Neural cell (in vitro differentiated cells): ENCODE data around the gene NIPA2. TPM values are rescaled to one million over a fixed set of nuclear protein-coding genes. Genes with fewer than 3 reads are reported as not detected.

ENCODE experiments used
- H2AFZ ChIP-seq: fragments of 200-600, 300-800 bp; sonication (generic), shearing (Covaris generic); 2 replicates; pipeline ENCODE4 v1.6.0; 2014; ENCODE audit warnings: low read depth, mild to moderate bottlenecking, antibody characterized with exemption, low read length, moderate library complexity
- H3F3A ChIP-seq: fragments of 200-600 bp; shearing (Covaris generic); 2 replicates; pipeline ENCODE4 v1.6.1; 2016; ENCODE audit warnings: mild to moderate bottlenecking, moderate library complexity, mixed read lengths, antibody characterized with exemption, low read length; ENCODE audit not compliant: insufficient read depth, poor library complexity, severe bottlenecking
- H3K27ac ChIP-seq: fragments of 200-600, 300-800 bp; sonication (generic), shearing (Covaris generic); 2 replicates; pipeline ENCODE4 v1.5.1; 2014; ENCODE audit warnings: mild to moderate bottlenecking, low read length, moderate library complexity
- H3K27me3 ChIP-seq: fragments of 300-800, 200-600 bp; sonication (generic), shearing (Covaris generic); 2 replicates; pipeline ENCODE4 v1.6.0; 2014; ENCODE audit warnings: mild to moderate bottlenecking, low read depth, low read length, moderate library complexity; ENCODE audit not compliant: insufficient read depth
- H3K36me3 ChIP-seq: fragments of 300-800, 200-600 bp; sonication (generic), shearing (Covaris generic); 2 replicates; pipeline ENCODE4 v1.5.1; 2014; ENCODE audit warnings: mild to moderate bottlenecking, antibody characterized with exemption, low read length, moderate library complexity; ENCODE audit not compliant: insufficient read depth
- H3K4me2 ChIP-seq: fragments of 300-800, 200-600 bp; sonication (generic), shearing (Covaris generic); 2 replicates; pipeline ENCODE4 v1.6.0; 2014; ENCODE audit warnings: mild to moderate bottlenecking, low read length
- H3K4me3 ChIP-seq: fragments of 300-800, 200-600 bp; sonication (generic), shearing (Covaris generic); 2 replicates; pipeline ENCODE4 v1.5.1; 2014; ENCODE audit warnings: mild to moderate bottlenecking, low read length, moderate library complexity
- H3K79me2 ChIP-seq: fragments of 200-600 bp; shearing (Covaris generic); replicated peaks from 2 replicates; pipeline ENCODE4 v1.6.0; 2014; ENCODE audit warnings: mild to moderate bottlenecking, low read length, moderate library complexity; ENCODE audit not compliant: insufficient read depth
- H3K9ac ChIP-seq: fragments of 300-800, 200-600 bp; sonication (generic), shearing (Covaris generic); 2 replicates; pipeline ENCODE4 v1.6.1; 2016; ENCODE audit warnings: mild to moderate bottlenecking, low read length, mixed read lengths
- H3K9me2 ChIP-seq: fragments of 200-600 bp; shearing (Covaris generic); 2 replicates; pipeline ENCODE4 v1.6.1; 2016; ENCODE audit warnings: mild to moderate bottlenecking, low read length, mixed read lengths; ENCODE audit not compliant: insufficient read depth
- H3K9me3 ChIP-seq: fragments of 200-600, 300-800 bp; sonication (generic), shearing (Covaris generic); 2 replicates; pipeline ENCODE4 v1.6.1; 2016; ENCODE audit warnings: mild to moderate bottlenecking, mixed run types, low read length, moderate library complexity, mixed read lengths
- H4K20me1 ChIP-seq: fragments of 200-600 bp; shearing (Covaris generic); 2 replicates; pipeline ENCODE4 v1.6.1; 2016; ENCODE audit warnings: mild to moderate bottlenecking, mixed run types; ENCODE audit not compliant: insufficient read depth
- EP300 ChIP-seq: fragments of 450-650 bp; conservative IDR thresholded peaks from 2 replicates; pipeline ENCODE4 v1.6.1; 2014; ENCODE audit warnings: antibody characterized with exemption, mild to moderate bottlenecking, moderate library complexity; ENCODE audit not compliant: poor library complexity, severe bottlenecking
- EZH2 ChIP-seq: fragments of 200-600, 300-800 bp; shearing (Covaris generic), sonication (generic); IDR thresholded peaks from 2 replicates; pipeline ENCODE4 v1.6.1; 2014; ENCODE audit warnings: antibody characterized with exemption, low read length, borderline replicate concordance, mild to moderate bottlenecking; ENCODE audit not compliant: insufficient read depth, poor library complexity, severe bottlenecking
- MXI1 ChIP-seq: fragments of 450-650 bp; conservative IDR thresholded peaks from 2 replicates; pipeline ENCODE4 v1.6.1; 2014; ENCODE audit warnings: antibody characterized with exemption, mild to moderate bottlenecking; ENCODE audit not compliant: poor library complexity, severe bottlenecking
- POLR2AphosphoS5 ChIP-seq: IDR thresholded peaks from 2 replicates; pipeline ENCODE4 v1.6.1; 2012
- RAD21 ChIP-seq: fragments of 450-650 bp; conservative IDR thresholded peaks from 2 replicates; pipeline ENCODE4 v1.6.1; 2014; ENCODE audit warnings: antibody characterized with exemption, mild to moderate bottlenecking, moderate library complexity
- REST ChIP-seq: IDR thresholded peaks from 2 replicates; pipeline ENCODE4 v1.6.1; 2012; ENCODE audit warnings: borderline replicate concordance
- SMC3 ChIP-seq: fragments of 450-650 bp; conservative IDR thresholded peaks from 2 replicates; pipeline ENCODE4 v1.6.1; 2014; ENCODE audit warnings: antibody characterized with exemption, mild to moderate bottlenecking, moderate library complexity; ENCODE audit not compliant: poor library complexity
- TAF1 ChIP-seq: IDR thresholded peaks from 2 replicates; pipeline ENCODE4 v1.6.1; 2012; ENCODE audit warnings: low read depth
- polyA plus RNA-seq: library from polyadenylated mRNA; depleted of rRNA; stranded (reverse); fragments of >200 nt; gene quantifications from 2 replicates; pipeline ENCODE4 v1.2.3, GENCODE V29; 2014
- TF ChIP-seq, protein P1 (sequence below): fragments of 450-650 bp; IDR thresholded peaks from 2 replicates; pipeline ENCODE4 v1.5.1; 2014; ENCODE audit warnings: antibody characterized with exemption, mild to moderate bottlenecking, moderate library complexity; ENCODE audit not compliant: poor library complexity, severe bottlenecking

NIPA2 gene
- polyA plus RNA-seq, 1 donor from 2014 or later: 52.6 TPM

- H3K4me2 ChIP-seq: no peak overlapping the region
- no peak overlapping the region for H3K9ac ChIP-seq
- no peak overlapping the region for H3K27ac ChIP-seq
- no peaks in the 10 kb centered on the region for H3K27me3 ChIP-seq
- no peaks in the 10 kb centered on the region for H3K36me3 ChIP-seq
- no peak overlapping the region for H2AFZ ChIP-seq
- no peaks in the 10 kb centered on the region for H4K20me1 ChIP-seq
- H3K9me2 ChIP-seq: no peaks in the 10 kb centered on the region
- no peaks in the 10 kb centered on the region for H3K79me2 ChIP-seq
- no peak overlapping the region for H3K4me3 ChIP-seq
- no peaks in the 10 kb centered on the region for H3K9me3 ChIP-seq
- no peaks in the 10 kb centered on the region for H3F3A ChIP-seq
- TF ChIP-seq SMC3 (no peak), EP300 (no peak), POLR2AphosphoS5 (no peak), RAD21 (no peak), EZH2 (no peak), MXI1 (no peak), TAF1 (no peak)
- TF ChIP-seq, protein P1, sequence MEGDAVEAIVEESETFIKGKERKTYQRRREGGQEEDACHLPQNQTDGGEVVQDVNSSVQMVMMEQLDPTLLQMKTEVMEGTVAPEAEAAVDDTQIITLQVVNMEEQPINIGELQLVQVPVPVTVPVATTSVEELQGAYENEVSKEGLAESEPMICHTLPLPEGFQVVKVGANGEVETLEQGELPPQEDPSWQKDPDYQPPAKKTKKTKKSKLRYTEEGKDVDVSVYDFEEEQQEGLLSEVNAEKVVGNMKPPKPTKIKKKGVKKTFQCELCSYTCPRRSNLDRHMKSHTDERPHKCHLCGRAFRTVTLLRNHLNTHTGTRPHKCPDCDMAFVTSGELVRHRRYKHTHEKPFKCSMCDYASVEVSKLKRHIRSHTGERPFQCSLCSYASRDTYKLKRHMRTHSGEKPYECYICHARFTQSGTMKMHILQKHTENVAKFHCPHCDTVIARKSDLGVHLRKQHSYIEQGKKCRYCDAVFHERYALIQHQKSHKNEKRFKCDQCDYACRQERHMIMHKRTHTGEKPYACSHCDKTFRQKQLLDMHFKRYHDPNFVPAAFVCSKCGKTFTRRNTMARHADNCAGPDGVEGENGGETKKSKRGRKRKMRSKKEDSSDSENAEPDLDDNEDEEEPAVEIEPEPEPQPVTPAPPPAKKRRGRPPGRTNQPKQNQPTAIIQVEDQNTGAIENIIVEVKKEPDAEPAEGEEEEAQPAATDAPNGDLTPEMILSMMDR: no peak
Observed at GRCh38 chr15:22880981-22881738, 42.7 kb downstream of the NIPA2 start.

DNA sequence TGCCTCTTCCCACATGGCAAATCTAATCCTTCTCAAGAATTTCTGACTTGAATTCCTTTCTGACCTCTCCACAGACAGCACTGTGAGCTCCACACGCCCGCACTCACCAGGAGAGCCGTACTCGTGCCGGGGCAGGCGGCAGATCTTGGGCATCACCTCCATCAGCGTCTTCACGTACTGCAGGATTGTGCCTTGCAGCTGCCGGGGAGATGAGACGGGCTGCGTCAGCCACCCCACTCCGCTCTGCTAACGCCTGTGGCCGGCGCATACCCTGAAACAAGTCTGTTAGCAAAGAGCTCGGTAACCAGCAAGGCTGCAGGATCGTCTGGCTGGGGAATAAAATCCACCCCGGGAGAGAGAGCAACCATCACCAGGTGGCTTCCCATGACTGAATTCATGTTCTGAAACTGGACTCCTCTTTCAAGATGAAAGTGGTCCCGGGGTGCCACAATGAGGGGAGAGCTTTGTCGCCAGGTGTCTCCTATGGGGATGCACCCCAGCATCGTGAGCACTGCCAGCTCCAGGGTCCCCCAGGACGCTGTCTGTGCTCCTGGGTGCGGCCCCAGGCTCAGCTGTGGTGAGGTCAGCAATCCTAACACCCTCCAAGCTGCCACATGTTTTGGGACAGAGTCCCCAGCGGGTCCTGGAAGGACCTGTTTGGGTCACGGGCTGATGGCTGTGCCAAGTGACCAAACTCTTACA, 43.4 kb downstream of the NIPA2 start:
- no peaks in the 10 kb centered on the region for H3F3A ChIP-seq
- H3K79me2 ChIP-seq: no peaks in the 10 kb centered on the region
- no peaks in the 10 kb centered on the region for H3K9me2 ChIP-seq
- no peak overlapping the region for H3K27ac ChIP-seq
- no peaks in the 10 kb centered on the region for H3K9me3 ChIP-seq
- H3K4me3 ChIP-seq: no peak overlapping the region
- H3K27me3 ChIP-seq: no peaks in the 10 kb centered on the region
- TF ChIP-seq REST (no peak), TAF1 (no peak), MXI1 (no peak), POLR2AphosphoS5 (no peak), EP300 (no peak), RAD21 (no peak), SMC3 (no peak), EZH2 (no peak)
- TF ChIP-seq, protein P1: no peak
- no peak overlapping the region for H3K4me2 ChIP-seq
- no peaks in the 10 kb centered on the region for H3K36me3 ChIP-seq
- no peak overlapping the region for H2AFZ ChIP-seq
- H3K9ac ChIP-seq: no peak overlapping the region
- no peaks in the 10 kb centered on the region for H4K20me1 ChIP-seq
